Fibroblast of lung (primary cell): Measurements from ENCODE around the gene ACSF2.

Experiments used
- EZH2 ChIP-seq: IDR thresholded peaks from 2 replicates; pipeline ENCODE4 v1.5.1; 2012; ENCODE audit warnings: low read length, control low read depth, mild to moderate bottlenecking; ENCODE audit errors: missing control alignments
- TF ChIP-seq, protein P1 (sequence below), 2 donors: IDR thresholded peaks in 1 of 2; conservative IDR thresholded peaks in 1 of 2; 1 replicate in 1 of 2; 2 replicates in 1 of 2; pipeline ENCODE4 v1.5.1; 2011 to 2012; ENCODE audit warnings: low read length in 2 of 2, control low read depth in 1 of 2, inconsistent platforms in 1 of 2, low read depth in 1 of 2, mild to moderate bottlenecking in 1 of 2

DNA sequence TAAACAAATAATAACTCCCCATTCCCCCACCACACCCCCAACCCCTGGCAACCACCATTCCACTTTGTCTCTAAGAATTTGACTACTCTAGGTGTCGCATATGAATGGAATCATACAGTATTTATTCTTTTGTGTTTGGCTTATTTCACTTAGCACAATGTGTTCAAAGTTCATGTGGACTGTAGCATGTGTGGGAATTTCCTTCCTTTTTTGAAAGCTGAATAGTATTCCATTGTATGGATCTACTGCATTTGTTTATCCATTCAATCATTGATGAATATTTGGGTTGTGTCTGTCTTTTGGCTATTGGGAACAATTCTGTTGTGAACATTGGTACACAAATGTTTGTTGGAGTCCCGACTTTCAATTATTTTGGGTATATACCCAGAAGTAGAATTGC is 3.3 kb upstream of the ACSF2 start:
- TF ChIP-seq EZH2 = no peak
- TF ChIP-seq, protein P1, sequence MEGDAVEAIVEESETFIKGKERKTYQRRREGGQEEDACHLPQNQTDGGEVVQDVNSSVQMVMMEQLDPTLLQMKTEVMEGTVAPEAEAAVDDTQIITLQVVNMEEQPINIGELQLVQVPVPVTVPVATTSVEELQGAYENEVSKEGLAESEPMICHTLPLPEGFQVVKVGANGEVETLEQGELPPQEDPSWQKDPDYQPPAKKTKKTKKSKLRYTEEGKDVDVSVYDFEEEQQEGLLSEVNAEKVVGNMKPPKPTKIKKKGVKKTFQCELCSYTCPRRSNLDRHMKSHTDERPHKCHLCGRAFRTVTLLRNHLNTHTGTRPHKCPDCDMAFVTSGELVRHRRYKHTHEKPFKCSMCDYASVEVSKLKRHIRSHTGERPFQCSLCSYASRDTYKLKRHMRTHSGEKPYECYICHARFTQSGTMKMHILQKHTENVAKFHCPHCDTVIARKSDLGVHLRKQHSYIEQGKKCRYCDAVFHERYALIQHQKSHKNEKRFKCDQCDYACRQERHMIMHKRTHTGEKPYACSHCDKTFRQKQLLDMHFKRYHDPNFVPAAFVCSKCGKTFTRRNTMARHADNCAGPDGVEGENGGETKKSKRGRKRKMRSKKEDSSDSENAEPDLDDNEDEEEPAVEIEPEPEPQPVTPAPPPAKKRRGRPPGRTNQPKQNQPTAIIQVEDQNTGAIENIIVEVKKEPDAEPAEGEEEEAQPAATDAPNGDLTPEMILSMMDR (conservative IDR thresholded peaks at IDR 0.05 in 1 of 2, IDR thresholded peaks at IDR 0.05 in 1 of 2; ENCODE audit: low read depth in 1 of 2, low read length in 2 of 2) = no peak
